Endothelial cell of umbilical vein (primary cell): ENCODE measurements around the gene GREB1.

Source experiments
- GATA2 ChIP-seq: IDR thresholded peaks from 2 replicates; pipeline ENCODE4 v1.7.0; 2011; ENCODE audit warnings: low read depth, mild to moderate bottlenecking, moderate library complexity, mixed read lengths, low read length; ENCODE audit not compliant: insufficient read length, insufficient read depth
- MYC ChIP-seq: IDR thresholded peaks from one replicate; pipeline ENCODE4 v1.6.1; 2011; ENCODE audit warnings: mild to moderate bottlenecking, low read depth, low read length
- POLR2A ChIP-seq: IDR thresholded peaks from 2 replicates; pipeline ENCODE4 v1.6.1; 2012; ENCODE audit warnings: low read depth, mild to moderate bottlenecking, control low read depth, low read length
- TF ChIP-seq, protein P1 (sequence below), 2 donors: IDR thresholded peaks; 1 replicate in 1 of 2; 2 replicates in 1 of 2; pipeline ENCODE4 v1.5.1; 2011; ENCODE audit warnings: low read length in 2 of 2, mild to moderate bottlenecking in 2 of 2, moderate library complexity in 2 of 2, control low read depth in 1 of 2, inconsistent platforms in 1 of 2, low read depth in 1 of 2; ENCODE audit not compliant: insufficient read depth in 1 of 2; ENCODE audit errors: extremely low read depth in 1 of 2

DNA sequence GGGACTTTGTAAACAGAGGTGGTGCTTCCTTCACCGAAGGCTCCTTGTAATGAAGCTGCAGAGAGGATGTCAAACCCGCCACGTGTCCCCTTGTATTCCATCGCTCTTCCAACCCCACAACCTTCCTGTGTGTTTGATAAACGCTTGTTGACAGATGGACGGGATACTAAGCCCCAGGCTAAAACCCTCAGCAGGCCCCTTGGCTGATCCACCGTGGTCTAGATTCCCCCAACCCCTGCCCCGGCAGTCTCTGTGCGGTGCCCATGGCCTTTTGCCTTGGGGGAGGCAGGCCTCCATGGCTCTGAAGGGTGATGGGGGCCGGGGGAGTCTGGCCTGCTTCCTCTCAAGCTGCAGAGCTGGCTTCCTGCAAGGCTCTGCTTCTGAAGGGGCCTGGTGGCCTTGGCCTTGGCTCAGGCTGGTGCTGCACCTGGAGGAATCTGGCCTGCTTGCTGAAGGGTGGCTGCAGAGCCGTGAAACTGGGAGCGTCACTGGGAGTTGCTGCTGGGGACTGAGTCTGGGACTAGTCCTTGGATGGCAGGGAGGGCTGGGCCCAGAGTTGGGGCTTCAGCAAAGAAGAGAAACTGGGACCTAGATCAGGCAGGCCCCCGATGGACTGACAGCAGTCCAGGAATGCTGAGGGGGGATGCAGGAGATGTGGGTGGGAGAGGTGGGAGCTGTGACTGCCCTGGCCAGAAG, 145.8 kb downstream of the GREB1 start:
- TF ChIP-seq, protein P1, sequence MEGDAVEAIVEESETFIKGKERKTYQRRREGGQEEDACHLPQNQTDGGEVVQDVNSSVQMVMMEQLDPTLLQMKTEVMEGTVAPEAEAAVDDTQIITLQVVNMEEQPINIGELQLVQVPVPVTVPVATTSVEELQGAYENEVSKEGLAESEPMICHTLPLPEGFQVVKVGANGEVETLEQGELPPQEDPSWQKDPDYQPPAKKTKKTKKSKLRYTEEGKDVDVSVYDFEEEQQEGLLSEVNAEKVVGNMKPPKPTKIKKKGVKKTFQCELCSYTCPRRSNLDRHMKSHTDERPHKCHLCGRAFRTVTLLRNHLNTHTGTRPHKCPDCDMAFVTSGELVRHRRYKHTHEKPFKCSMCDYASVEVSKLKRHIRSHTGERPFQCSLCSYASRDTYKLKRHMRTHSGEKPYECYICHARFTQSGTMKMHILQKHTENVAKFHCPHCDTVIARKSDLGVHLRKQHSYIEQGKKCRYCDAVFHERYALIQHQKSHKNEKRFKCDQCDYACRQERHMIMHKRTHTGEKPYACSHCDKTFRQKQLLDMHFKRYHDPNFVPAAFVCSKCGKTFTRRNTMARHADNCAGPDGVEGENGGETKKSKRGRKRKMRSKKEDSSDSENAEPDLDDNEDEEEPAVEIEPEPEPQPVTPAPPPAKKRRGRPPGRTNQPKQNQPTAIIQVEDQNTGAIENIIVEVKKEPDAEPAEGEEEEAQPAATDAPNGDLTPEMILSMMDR (IDR thresholded peaks at IDR 0.05; ENCODE audit: extremely low read depth in 1 of 2, insufficient read depth in 1 of 2, low read depth in 1 of 2, low read length in 2 of 2), result no peak
- TF ChIP-seq POLR2A (no peak), GATA2 (no peak), MYC (no peak)
